ENCODE results near the gene TSPAN17.

TSPAN17 gene

GRCh38 chr5:176658817-176659511 is 11.7 kb downstream of the TSPAN17 start:
- FAIRE-seq: no peak
- no peak for DNase-seq (ENCODE audit: insufficient read length, low spot score)

- DNase-seq (ENCODE audit: insufficient read length, low spot score): no peak
Measured at GRCh38 chr5:176659512-176659839, 12.2 kb downstream of the TSPAN17 start.

GRCh38 chr5:176659860-176660461 is 12.7 kb downstream of the TSPAN17 start:
- FAIRE-seq: peak; percentile 68
- no peak for DNase-seq (ENCODE audit: insufficient read length, low spot score)

More at GRCh38 chr5:176659512-176659839, 12.2 kb downstream of the TSPAN17 start:
- FAIRE-seq: no peak

- FAIRE-seq (no peak), DNase-seq (ENCODE audit: insufficient read length, low spot score) (no peak)
Measured at GRCh38 chr5:176660530-176660859, 13.2 kb downstream of the TSPAN17 start.

GRCh38 chr5:176660860-176661641 is 13.8 kb downstream of the TSPAN17 start:
- FAIRE-seq: peak; percentile 88
- peak; percentile 92 for DNase-seq (ENCODE audit: insufficient read length, low spot score)

- FAIRE-seq (no peak), DNase-seq (ENCODE audit: insufficient read length, low spot score) (no peak)
Measured at GRCh38 chr5:176661676-176662075, 14.4 kb downstream of the TSPAN17 start.

GRCh38 chr5:176662371-176663333 is 15.4 kb downstream of the TSPAN17 start:
- FAIRE-seq (no peak), DNase-seq (ENCODE audit: insufficient read length, low spot score) (no peak)

GRCh38 chr5:176663566-176663965 is 16.3 kb downstream of the TSPAN17 start:
- FAIRE-seq (no peak), DNase-seq (ENCODE audit: insufficient read length, low spot score) (no peak)

- DNase-seq (ENCODE audit: insufficient read length, low spot score): no peak
- no peak for FAIRE-seq
Measured at GRCh38 chr5:176664479-176664878, 17.2 kb downstream of the TSPAN17 start.

GRCh38 chr5:176664886-176665285 is 17.6 kb downstream of the TSPAN17 start:
- FAIRE-seq: no peak
- DNase-seq (ENCODE audit: insufficient read length, low spot score): no peak

- FAIRE-seq: no peak
Measured at GRCh38 chr5:176665517-176665916, 18.2 kb downstream of the TSPAN17 start.

GRCh38 chr5:176667637-176668036 is 20.4 kb downstream of the TSPAN17 start:
- FAIRE-seq: no peak
- DNase-seq (ENCODE audit: insufficient read length, low spot score): no peak

More at GRCh38 chr5:176665517-176665916, 18.2 kb downstream of the TSPAN17 start:
- DNase-seq (ENCODE audit: insufficient read length, low spot score): no peak

GRCh38 chr5:176670449-176670848 is 23.2 kb downstream of the TSPAN17 start:
- no peak for DNase-seq (ENCODE audit: insufficient read length, low spot score)
- no peak for FAIRE-seq

GRCh38 chr5:176671399-176671798 is 24.1 kb downstream of the TSPAN17 start:
- FAIRE-seq (no peak), DNase-seq (ENCODE audit: insufficient read length, low spot score) (no peak)

- DNase-seq (ENCODE audit: insufficient read length, low spot score) (no peak), FAIRE-seq (no peak)
Measured at GRCh38 chr5:176671890-176672747, 24.8 kb downstream of the TSPAN17 start.

- FAIRE-seq: no peak
Measured at GRCh38 chr5:176673651-176674583, 26.6 kb downstream of the TSPAN17 start.

GRCh38 chr5:176674799-176675198 is 27.5 kb downstream of the TSPAN17 start:
- FAIRE-seq: no peak
- DNase-seq (ENCODE audit: insufficient read length, low spot score): no peak

More at GRCh38 chr5:176673651-176674583, 26.6 kb downstream of the TSPAN17 start:
- no peak for DNase-seq (ENCODE audit: insufficient read length, low spot score)

GRCh38 chr5:176675676-176676360 is 28.5 kb downstream of the TSPAN17 start:
- FAIRE-seq (no peak), DNase-seq (ENCODE audit: insufficient read length, low spot score) (peak; percentile 42)

Measured in HTR-8/SVneo (cell line).